GM18498 (cell line): ENCODE data around the gene THAP9.
A peak's percentile ranks its signal among the peaks of the same experiment; 100 is the strongest.
"Not testable (repeated sequence)": the region's sequence is repeated elsewhere in the genome, so short reads cannot be mapped to it uniquely, and the experiment has no call there.

Experiments used
- ATAC-seq: cut with Tn5 transposase; IDR thresholded peaks from one replicate; pipeline ENCODE4 v1.9.1; 2021; ENCODE audit warnings: mild to moderate bottlenecking, moderate library complexity; ENCODE audit not compliant: unreplicated experiment

THAP9 gene

DNA sequence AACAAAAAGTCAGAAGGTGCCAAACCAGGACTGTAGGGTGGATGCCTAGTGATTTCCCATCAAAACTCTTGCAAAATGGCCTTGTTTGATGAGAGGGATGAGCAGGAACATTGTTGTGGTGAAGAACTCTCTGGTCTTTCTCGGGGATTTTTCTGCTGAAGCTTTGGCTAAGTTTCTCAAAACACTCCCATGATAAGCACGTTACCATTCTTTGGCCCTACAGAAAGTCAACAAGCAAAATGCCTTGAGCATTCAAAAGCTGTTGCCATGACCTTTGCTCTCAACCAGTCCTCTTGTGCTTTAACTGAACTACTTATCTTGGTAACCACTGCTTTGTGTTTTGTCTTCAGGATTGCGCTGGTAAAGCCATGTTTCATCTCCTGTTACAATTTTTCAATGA, 6.6 kb upstream of the THAP9 start:
- no peak for ATAC-seq

DNA sequence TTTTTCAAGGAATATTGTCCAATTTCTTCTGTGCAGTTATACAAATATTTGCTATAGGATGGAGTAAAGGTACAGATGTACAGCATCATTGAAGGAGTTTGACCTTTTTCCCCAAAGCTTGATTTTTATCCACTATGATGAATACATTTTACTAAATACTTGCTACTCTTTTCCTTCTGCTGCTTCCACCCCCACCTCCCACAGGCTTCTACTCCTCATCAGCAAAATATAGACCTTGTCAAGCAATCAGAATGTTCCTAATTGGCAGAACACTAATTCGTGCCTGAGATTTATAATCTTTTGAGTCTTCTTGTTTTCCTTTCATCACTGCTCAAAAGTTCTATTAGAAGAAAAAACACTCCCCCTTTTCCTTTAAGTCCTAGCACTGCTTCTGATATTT, 3.8 kb upstream of the THAP9 start:
- ATAC-seq, result no peak

DNA sequence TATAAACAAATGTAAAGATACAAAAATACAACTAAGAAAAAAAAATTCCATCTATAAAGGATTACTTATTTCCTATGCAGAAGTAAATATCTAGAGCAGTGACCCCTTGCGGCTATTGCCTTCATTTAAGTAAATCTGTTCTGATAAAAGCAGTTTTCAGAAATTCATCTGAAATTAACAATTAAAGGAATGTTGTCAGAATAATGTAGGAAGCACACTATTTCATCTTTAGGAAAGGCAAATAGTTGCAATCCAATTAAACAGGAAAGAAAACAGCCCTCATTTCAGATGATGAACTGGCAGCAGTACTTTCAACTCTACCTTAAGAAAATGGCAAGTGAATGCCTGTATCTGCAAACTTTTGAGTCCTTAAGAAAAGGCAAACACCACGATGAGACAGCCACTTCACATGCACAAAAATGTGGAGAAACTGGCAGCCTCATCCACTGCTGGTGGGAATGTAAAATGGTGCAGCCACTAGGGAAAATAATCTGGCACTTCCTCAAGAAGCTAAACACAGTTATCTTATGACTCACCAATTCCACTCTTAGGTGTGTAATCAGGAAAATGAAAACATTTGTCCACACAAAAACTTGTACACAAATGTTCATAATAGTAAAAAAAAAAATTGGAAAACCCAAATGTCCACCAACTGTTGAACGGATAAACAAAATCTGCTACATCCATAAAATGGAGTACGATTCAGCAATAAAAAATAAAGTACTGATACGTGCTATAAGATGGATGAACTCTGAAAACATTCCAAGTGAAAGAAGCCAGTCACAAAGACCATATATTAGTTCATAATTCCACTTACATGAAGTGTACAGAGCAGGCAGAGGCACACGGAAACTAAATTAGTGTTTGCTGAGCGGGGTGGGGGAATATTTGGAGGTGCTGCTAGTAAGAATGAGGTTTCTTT, 2.0 kb upstream of the THAP9 start:
- ATAC-seq, result no peak

DNA sequence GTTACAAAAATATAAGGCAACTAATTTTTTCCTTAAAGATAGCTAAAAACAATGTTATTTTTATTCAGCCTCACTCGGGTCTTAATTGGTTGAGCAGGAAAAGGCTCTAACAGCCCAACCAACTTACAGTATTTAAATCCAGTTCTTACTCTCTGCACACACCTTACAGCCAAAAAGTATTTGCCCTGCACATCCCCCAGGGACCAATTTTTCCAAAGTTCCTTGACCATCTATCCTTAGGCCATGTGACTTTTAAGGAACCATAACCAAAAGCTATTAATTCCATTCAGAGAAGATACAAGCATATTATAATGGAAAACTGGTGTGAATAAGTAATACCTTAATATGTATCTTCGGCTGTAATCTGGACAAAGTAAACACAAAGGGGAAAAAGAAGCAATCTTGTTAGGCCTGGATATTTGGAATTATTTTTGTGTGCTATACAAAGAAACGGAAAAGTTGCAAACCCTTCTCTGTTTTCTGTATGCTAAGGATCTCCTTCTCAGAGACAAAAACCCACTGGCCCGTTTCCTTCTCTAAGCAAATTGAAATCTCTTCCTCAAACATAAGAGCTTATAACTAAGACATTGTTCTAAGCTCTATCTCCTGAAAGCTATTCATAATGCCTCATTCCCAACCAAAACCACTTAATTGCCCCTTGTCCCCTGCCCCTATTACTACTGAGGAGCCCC, 1.0 kb upstream of the THAP9 start:
- no peak for ATAC-seq

DNA sequence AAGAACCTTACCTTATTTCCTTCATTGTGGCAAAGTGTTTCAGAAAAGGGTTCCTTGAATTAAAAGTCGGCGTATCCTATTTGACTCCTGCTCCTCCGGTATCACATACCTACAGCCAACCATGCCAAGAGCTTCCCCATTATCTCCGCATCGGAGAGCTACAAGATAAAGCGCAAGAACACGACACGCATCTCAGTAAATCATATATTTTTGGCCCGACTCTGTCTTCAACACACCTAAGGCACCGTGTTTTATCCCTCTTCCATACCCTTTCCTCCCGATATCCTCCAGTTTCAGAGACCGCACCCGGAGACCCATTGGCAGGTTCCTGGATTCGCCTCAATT, 497 bp upstream of the THAP9 start:
- peak; percentile 4 for ATAC-seq

DNA sequence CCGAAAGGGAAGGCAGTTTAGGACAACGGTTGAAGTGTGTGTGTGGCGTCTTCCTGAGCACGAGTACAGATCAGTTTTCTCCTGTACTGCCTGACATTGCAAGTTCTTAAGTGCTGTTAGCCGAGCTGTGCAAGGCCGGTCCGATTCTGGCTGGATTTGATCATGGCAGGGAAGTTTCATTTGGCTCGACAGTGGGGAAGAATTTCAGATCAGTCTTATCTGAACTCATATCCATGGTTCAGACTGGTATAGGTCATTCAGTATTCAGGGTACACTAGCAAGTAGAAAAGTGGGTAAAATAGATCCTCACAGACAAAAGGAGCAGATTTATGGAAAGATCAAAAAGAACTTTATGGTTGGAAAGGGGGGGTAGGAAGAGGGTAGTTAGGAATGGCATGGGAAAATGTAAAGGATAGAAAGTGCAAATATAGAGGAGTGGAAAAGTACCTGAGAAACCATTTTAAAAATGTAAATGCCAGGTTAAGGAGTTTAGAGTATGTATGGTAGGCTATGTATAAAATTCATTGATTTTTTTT, 716 bp downstream of the THAP9 start:
- no peak for ATAC-seq

DNA sequence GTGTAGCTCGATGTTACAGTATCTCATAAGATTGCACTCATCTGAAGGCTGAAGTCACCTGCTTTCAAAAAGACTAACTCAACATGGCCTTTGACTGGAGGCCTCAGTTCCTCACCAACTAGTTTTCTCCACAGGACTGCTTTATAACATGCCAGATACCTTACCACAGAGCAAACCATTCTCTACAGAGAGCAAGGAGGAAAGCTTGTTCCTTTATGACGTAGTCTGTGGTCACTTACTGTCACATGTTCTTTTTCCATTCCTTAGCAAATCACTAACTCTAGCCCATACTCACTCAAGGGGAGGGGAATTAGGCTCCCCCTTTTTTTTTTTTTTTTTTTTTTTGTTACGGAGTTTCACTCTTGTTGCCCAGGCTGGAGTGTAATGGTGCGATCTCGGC, 3.2 kb downstream of the THAP9 start:
- ATAC-seq, result no peak

DNA sequence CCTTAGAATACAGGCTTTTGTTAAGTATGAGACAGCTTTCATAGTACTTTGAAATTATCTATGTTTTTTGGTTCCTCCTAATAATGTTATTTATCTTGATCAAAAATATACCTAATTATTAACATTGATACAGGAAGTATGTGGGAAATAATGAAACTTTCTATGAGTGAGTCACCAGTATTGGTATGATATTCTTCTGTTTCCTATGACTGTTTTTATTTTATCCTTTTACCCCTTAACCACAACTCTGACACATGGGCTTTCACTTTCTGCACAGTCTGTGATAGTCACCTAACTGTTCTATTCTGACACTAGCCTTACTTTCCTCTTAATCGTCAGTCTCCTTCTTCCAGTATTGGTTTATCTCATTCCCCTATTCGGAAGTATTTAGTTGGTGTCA, 4.7 kb downstream of the THAP9 start:
- peak; percentile 45 for ATAC-seq

DNA sequence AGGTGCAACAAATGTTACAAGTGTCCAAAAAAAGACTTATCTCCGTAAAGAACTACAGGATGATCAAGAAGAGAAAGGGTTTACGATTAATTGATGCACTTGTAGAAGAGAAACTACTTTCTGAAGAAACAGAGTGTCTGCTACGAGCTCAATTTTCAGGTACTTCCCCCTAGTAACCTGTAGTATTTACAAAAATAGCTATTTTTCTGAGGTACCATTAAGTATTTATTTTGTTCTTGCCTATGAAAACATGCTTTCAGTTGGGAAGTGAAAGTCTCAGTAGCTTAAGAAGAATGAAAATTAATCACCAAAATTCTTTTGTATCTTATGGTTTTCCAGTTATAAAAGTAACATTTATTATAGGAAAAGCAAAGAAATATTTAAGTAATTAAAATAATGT, 5.9 kb downstream of the THAP9 start:
- peak; percentile 52 for ATAC-seq

DNA sequence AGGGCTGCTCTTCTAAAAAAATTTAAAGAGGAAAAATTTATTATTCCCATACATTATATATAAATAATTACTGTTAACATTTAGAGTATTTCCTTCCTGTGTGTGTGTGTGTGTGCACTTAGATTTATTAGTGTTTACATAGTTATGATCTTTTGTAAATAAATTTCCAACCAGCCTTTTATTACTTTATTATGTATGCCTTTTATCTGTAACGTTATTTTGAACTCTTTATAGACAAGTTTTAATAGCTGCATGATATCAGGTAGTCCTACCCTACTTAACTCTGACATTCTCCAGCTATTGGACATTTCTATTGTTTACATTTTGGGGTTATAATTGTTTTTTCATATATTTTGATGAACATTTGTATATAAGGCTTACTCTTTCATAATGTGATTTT, 8.8 kb downstream of the THAP9 start:
- ATAC-seq, result no peak

DNA sequence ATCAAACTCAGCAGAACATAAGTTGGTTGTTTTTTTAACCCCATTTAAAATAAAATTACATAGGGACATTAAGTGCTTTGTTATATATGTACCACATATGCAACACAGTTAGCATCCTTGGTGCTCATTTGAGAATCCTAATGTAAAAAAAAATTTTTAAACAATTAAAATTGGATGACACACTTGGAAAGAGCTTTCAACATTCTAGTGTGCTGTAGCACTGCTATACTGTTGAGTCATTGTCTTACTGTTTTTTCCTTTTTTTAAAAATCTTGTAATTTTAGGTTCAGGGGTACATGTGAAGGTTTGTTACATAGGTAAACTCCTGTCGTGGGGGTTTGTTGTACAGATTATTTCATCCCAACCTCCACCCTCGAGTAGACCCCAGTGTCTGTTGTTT, 12.8 kb downstream of the THAP9 start:
- no peak for ATAC-seq

DNA sequence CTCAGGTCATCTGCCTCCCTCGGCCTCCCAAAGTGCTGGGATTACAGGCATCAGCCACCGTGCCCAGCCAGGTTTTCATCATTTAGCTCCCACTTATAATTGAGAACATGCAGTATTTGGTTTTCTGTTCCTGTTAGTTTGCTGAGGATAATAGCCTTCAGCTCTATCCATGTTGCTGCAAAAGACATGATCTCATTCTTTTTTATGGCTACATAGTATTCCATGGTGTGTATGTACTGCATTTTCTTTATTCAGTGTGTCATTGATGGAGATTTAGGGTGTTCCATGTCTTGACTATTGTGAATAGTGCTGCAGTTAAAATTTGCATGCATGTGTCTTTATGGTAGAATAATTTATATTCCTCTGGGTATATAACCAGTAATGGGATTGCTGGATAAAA, 13.4 kb downstream of the THAP9 start:
- not testable (repeated sequence) for ATAC-seq

DNA sequence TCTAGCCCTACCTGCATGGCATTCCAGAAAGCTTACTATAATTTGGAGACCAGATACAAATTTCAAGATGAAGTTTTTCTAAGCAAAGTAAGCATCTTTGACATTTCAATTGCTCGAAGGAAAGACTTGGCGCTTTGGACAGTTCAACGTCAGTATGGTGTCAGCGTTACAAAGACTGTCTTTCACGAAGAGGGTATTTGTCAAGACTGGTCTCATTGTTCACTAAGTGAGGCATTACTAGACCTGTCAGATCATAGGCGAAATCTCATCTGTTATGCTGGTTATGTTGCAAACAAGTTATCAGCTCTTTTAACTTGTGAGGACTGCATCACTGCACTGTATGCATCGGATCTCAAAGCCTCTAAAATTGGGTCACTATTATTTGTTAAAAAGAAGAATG, 17.6 kb downstream of the THAP9 start:
- no peak for ATAC-seq

DNA sequence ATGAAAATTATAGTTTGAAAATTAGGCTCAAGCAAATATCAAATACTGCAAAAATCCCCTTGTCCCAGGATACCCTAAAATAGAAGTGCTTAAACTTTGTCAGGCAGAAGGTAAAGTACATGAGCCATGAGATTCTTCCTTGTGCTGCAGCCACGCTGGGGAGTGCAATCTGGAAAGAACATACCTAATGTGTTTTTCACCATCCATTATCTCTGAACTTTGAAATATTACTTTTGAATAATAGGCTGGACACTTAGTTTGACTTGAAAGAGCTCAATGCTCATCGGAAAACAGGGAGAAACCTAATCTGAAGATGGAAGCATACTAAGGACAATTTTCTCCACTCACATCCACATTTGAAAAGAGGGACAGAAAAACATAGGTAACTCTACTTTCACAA, 18.9 kb downstream of the THAP9 start:
- ATAC-seq, result no peak

DNA sequence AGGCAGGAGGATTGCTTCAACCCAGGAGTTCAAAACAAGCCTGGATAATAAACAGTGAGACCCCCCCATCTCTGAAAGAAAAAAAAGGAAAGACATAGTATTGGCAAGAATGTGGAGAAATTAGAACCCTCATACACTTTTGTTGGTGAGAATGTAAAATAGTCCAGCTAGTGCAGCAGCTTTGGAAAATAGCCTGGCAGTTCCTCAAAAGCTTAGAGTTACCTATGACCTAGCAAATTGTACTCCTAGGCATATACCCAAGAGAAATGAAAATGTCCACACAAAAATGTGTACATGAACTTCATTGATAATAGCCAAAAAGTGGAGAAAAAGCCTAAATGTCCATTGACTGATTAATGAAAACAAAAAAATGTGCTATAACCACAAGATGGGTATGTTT, 21.3 kb downstream of the THAP9 start:
- ATAC-seq, result no peak

DNA sequence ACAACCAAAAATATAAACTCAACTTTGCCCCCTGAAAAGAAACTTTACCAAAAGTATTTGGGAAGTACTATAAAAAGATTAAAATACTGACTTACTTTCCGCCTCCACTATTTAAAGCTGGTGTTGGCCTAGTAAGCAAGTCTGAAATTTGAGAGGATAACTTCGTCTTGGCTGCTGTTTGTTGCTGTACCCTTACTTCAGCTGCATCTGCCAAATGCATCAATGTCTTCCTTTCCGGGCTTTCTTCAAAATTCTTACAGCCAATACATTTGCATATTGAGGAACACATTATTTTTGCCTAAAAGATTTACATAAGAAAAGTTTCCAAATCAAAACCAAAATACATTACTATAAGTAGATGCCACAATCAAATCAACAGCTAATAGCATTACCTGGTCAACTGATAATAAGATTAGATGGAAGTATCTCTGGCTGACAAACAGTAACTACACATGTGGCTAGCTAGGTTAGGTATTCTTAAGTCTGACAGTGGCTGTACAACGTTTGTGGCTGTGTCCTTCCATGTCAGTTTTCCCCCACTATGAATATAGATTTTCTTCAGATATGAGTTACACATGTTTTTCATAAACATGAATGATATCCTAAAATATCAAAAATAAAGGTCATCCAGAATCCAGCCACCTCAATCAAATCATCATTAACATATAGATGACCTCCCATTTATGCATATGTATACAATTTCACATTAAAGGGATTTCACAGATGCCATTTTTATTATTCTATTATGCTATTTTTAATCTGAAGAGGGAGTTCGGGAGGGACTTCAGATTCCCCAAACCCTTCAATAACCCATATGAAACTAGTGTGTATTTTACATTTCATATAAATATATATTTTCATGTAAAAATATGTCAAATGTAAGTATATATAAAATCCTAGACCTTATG, 30.6 kb downstream of the THAP9 start:
- ATAC-seq, result no peak

DNA sequence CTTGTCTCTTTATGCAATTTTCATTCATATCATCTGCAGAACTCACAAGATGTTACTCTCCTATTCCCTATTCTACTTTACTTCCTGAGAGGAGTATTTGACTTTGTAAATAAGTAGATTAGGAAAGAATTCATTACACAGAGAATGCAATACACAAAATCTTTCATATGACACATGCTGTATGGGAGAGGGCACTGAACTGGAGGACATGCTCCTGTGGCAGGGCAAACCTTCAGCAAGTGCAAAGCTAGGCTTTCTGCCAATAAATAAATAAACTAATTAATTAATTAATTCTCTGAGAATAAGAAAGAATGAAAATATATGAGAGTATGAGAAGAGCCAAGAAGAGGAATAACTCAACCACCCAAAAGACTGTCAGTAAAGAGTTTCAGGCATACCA, 33.9 kb downstream of the THAP9 start:
- ATAC-seq, result no peak

DNA sequence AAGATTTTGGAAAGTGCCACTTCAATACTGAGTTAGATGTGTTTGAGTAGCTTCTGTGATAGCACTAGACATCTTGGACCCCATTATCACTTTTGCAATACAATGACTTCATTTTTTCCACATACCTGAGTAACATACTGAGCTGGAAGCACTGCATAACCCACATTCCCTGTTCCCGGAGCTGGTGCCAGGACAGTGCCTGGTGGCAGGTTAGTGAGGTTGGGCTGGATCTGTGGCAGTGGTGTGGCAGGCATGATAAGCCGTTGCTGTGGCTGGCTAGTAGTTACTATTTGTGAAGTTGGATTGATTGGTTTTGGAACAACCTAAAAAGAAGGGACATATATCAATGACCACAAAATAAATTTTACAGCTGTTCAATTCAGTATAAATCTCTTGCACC, 38.9 kb downstream of the THAP9 start:
- ATAC-seq, result no peak

DNA sequence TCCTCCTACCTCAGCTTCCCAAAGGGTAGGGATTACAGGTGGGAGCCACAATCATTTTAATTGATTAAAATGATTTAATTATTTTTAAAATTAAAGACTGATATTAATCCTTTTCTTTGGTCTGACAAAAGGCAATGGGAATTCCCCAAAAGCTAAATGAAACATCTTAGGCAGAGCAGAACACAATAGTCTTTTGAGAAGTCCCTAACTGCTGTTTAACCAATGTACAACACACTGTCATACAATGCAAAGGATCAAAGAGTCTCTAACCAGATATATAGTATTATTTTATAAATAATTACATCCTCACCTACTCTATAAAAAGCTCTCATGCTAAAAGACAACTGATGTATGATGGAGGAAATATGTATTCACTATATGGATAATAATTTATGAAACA, 47.0 kb downstream of the THAP9 start:
- no peak for ATAC-seq

DNA sequence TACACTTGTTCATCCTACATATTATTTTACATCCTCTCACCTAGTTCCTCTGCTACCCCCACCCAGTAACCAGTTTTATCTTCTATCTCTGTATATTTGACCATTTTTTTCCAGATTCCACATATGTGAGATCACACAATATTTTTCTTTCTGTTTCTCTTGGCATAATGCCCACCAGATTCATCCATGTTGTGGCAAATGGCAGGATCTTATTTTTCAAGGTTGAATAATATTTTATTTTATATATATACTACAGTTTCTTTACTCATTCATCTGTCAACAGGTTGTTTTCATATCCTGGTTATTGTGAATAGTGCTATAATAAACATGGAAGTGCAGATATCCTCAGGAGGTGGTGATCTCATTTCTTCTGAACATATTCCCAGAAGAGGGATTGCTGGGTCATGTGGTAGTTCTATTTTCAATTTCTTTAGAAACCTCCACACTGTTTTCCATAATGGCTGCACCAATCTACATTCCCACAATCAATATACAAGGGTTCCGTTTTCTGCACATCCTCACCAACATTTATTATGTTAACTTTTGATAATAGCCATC, 48.2 kb downstream of the THAP9 start:
- no peak for ATAC-seq

DNA sequence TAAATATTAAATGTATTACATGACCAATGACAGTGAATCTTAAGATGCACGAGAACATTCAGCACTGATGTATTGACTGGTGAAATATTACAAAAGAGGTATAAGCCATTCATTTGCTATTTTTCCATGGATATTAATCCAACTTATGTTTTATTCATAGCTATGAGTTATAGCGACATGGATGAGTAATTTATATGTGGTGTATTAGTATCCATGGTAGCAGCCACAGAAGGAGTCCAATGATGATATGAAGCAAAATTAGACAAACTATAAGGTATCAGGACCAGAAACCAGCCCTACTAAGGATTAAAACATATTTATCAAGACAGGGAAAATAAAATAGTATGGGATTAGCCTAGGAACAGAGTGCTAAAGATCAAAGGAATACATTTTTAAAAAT, 50.7 kb downstream of the THAP9 start:
- no peak for ATAC-seq
